Inflammatory macrophage (primary cell): Measurements from ENCODE around the gene CADM3.

Source experiments
- DNase-seq, 2 donors: peaks; one replicate each; pipeline ENCODE4 v3.0.0-alpha.2; 2020 to 2022

Gene CADM3

DNA sequence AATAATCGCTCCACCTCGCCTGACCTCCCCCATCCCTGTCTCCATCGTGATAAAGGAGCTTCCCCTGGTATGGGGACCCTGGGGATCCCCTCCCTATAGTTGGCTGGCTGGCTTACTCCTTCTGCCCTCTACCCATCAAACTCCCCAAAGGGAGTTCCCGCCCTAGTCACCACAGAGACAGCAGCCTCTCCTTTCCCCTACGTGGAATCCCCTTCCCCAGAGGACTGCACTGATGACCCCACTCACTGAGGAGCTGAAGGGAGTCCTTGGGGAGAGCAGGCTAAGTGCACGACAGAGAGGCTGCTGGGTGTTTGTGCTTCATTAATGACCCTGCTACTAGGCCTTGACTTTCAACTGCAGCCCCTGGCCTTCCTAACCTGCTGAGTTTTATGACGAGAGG lies 1.9 kb downstream of the CADM3 start:
- DNase-seq = no peak

DNA sequence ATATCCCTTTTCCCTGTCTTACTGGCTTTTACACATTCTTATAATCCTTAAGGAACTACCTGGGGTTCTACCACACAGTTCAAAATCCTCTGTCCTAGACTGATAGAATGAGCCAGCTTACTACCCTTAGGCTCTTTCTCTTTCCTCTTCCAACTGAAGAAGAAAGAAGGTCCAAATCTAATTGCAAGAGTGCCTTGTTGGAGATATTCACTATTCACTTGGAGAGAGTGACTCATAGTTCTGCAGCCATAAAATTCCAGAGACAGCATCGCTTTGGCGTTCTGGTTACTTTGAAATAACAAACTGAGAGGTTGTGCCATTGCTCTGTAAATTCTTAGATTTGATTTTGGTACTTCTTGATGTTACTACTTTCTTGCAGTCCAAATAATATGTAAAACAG lies 4.2 kb downstream of the CADM3 start:
- no peak for DNase-seq

DNA sequence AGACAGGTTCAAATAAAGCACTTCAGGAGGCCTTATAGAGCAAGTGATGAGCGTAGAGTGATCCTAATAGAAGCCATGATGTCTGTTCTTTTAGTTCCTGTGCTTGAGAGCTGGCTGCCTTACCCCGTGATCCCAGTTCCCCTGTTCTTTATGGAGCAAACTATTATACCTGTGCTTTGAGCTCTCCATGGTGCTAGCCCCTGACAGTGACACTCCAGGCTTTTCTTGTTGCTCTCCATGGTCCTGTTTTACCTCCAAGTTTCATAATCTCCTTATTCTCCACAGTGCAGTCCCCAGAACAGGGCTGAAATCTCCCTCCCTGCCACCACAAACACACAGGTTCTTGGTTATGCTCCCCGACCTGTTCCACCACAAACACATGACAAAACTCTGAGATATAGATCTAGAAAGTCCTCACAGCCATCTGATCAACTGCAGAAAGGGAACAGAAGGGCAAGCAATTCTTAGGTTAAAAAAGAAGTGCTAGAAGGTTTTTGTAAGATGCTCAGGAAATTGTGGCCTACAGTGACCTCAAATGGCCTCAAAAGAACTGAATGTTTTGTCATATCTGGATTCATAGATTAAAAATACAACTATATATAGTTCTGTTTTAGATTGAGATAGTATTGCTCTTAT lies 6.0 kb downstream of the CADM3 start:
- peak; percentile 38 to 52 for DNase-seq

DNA sequence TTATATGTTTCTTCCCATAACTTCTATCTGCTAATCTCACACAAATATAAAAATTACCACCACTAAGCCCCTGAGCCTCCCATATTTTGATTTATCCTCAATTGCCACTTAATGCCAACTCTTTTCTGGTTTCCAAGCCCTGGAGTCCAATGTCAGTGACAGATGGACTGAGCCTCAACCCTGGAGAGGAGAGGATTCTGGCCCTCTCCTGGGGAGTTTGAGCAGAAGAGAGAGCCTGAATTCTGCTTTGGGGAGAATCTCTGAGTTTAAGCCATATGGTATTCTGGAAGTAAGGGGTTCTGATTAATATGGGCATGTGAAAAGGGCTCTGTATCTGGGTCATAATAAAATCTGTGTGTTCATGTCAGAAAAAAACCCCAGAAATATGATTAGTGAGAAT lies 8.5 kb downstream of the CADM3 start:
- no peak for DNase-seq

DNA sequence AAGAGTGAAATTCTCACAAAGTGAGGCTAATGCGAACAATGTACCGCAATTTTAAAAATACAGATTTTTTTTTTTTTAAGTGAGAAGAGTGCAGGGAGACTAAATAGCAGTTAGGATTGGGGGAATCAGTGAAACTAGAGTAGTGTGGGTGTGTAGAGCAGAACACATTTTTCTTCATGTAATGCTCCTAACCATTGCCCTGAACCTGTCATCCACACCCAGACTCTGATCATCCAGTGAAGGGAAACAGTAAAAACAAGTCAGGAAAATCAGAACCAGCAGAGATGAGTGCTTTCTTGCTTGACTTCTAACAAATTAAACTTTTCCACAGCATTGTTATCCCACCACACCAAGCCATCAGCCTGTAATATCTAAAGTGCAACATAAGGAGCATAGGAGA lies 9.1 kb downstream of the CADM3 start:
- no peak for DNase-seq

DNA sequence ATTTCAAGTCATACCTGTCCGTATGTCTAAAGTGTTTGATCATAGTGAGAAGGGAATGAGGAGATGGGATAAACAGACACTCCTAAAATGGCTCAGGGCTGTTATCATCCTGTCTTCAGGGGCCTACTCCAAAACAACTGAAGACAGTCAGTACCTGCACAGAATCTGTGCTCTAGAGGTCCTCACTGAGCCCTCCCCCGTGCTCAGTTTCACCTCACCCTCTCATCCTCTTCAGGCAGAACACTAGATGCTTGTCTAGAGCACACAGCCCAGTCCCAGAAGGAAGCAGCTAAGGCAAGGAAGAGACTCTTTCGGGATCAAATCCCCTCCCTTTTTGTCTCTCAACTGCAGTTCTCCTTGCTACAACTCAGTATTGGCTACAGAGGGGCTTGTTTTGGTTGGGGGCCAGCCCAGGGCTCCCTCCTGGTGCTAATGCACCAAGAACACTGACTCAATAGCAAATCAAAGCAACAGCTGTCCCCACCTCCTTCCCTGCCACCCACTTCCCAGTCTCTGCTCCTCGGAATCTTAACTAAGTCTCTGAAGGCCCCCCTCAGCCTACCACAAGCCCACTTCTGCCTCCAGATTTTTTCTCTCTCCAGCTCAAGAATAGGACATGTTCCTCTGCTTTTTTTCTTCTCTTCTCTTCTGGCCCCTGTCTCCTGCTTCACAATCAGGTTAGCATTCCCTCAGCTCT lies 10.1 kb downstream of the CADM3 start:
- DNase-seq = no peak

DNA sequence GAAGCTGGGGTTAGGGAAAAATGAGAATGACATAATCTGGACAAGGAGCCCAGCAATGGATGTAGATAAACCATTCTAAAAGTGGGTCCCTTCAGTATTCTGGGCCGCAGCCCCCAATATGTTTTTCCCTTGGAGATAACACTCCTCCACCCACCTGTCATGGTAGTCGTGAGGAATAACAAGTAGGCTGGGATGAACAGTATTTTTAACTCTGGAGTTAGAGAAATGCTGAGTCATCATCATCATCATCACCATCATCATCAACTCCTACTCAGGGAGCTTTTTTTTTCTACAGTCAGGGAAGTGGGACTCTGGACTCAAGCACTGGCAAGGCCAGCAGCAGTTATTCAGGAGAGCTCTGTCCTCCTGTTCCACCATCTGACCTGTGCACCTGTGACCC lies 12.8 kb downstream of the CADM3 start:
- DNase-seq = no peak

DNA sequence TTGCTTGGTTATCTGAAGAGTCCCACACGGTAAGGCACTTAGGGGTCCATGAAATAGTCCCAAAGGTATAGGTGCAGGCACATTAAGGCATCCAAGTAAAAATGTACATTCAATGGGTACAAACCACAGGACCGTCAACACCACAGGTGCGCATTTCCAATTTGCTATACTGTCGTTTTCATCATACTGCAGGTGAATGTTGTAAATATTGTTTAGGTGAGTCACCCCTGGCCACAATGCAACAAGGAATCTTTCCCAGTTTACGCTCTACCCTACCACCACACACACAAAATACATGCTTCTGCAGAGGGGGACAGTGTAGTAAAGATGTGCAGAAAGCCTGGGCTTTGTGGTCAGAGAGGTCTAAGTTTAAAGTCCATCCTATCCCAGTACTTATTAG lies 13.7 kb downstream of the CADM3 start:
- no peak for DNase-seq

DNA sequence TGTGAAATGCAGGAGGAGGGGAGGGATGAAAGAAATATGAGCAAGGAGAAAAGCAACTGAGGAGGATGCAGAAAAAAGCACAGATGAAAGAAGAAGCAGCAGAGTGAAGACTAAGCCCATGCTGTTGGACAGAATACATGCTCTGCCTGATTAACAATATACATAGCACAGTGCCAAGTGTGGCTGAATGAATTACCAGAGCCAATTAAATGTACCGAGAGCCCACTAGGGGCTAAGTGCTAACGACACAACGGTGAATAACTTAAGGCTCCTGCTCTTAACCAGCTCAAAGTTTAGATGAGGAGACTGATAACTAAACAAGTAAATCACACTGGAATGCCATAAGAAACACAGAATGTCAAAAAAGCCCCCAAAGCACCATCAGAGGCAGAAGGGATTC lies 15.6 kb downstream of the CADM3 start:
- DNase-seq = no peak

DNA sequence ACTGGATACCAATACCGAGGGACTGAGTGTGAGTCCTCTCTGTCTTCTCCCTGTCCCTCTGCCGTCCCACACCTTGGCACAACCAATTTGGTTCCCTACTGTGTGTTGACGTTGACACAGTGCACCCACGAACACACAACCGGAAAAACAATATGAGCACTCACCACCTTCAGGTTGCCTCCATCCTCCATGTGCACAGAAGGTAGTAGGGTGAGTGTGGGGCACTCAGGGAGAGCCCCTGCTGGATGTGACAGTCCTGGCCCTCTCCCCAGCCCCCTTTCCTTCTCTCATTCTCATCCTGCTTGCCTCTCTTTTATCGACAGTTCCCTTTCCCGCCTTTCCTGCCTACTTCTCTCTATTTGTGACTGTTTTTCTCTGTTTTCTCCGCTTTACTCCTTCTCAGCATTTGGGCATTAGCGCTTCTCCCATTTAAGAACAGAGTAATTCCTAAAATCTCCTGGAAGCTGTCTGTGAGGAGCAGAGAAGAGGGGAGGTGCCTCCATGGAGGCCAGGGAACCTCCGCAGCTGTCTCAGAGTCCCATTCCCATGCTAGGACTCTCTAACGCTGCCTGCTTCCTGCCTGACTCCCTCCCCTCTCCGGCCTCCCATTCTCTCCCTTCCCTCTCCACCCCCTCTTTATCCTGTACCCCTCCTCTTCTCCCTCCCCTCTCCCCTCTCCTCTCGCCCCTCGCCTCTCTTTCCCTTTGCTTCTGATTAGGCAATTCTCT lies 16.4 kb downstream of the CADM3 start:
- DNase-seq = no peak

DNA sequence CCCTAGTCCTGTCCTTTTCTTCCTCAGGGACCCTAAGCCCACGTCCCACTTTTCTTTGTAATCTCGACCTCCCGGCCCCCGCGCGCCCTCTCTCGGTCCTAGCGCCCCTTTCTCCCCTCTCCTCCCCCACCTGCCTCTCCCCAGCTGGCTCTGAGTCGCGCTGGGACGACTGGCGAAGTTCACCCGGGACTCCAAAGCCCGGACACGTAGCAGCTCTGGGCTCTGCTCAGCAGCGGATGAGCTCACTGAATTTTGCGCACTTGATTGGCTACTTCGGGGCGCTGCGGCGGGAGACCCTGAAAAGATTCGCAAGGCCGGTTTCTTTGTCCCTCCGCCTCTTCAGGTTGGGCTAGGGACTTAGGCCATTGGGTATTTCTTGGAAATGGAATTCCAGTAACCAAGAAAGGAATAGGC lies 17.0 kb downstream of the CADM3 start:
- peak; percentile 47 to 48 for DNase-seq

DNA sequence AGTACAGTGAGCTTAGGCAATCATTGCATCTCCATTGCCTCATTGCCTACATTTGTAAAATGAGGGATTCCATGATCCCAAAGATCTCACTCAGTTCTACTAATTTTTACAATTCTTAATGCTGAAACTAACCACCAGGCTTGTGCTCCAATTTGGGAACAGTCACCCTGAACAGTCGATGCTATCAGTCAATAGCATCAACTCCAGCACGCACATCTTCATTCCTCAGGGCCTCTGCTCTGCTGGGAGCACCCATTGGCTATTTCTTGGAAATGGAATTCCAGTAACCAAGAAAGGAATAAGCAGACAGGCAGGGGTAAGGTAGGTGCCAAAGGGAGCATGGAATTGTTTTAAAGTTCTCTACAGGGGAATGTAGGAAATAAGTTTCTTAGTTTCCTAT lies 19.0 kb downstream of the CADM3 start:
- DNase-seq = no peak

DNA sequence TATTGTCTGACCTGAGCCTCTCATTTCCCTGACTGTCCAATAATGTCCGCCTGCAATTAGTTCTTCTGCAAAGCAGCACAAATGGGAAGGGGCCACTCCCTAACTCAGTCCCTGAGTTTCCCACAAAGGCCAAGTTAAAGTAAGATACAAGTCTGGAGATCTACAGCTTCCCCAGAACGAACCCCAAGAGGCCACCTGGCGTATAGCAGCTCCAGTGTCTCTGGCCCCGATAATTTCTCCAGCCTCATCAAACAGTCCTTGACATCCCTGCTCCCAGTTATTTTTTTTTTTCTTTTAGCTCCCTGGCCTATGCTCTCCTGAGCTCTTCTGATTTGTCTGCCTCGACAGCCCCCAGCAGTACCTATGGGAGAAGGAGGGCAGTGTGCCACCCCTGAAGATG lies 25.1 kb downstream of the CADM3 start:
- DNase-seq = no peak

DNA sequence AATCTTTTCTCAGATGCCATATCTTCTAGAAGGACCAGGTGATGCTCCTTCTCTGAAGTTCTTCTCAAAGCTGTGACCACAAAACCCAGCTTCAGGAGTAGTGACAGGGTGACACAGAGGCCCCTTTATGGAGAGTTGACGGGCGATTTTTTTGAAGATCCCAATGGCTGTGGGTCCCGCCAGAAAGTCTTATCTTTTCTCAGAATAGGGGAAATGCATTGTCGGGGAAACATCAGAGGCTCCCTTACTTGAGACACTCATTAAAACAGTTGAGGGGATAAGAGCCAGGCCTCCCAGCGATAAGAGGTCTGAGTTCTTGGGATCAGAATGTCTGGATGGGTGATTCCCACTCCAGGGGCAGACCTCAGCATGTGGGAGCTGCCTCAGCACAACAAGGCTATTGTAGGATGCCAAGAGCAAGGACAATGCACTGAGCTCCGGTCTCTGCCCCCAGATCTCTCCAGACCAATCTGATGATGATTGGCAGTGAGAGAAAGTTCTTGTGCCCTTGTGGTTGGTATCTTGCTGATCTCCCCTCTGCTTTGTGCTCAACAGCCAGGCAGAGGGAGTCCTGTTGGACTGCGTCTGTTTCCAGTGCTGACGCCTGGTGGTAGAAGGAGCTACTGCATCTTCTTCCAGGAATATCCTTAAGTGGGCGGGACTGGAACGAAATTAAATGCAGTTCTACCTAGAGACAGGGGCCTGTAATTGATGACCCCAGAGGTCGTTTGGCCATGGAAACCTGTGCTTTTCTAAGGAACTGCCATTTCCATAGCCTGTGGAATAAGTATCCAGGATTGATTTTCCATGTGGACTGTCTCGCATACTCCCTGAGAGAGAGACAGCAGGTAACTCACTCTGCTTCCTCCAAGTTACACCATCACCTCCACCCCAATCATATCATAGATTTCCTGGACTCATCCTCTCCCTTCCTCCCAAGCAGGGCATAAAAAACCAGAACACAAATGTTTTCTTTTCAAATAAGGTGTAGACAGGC lies 26.4 kb downstream of the CADM3 start:
- peak; percentile 85 to 88 for DNase-seq

DNA sequence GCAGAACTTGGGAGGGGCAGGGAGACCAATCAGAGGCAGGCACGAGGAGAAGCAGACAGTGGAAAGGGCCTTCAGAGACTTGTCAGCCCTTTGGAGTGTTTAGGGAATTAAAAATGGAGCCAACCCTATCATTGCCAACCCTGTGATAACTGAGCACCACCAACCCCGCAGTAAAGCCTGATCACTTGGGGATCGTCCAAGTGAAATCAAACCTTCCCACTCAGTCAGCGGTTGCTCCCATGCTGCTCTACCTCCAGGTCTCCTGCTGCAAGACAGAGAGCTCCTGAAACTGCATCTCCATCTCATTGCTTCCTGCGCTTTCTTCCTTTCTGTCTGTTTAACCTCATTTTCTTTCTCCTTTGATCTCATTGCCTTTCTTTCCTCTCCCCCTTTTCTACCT lies 28.5 kb downstream of the CADM3 start:
- DNase-seq = no peak

DNA sequence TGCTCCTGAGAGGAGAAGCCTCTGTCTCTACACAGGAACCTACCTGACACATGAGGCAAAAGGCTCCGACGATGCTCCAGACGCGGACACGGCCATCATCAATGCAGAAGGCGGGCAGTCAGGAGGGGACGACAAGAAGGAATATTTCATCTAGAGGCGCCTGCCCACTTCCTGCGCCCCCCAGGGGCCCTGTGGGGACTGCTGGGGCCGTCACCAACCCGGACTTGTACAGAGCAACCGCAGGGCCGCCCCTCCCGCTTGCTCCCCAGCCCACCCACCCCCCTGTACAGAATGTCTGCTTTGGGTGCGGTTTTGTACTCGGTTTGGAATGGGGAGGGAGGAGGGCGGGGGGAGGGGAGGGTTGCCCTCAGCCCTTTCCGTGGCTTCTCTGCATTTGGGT lies 29.4 kb downstream of the CADM3 start:
- DNase-seq = no peak

DNA sequence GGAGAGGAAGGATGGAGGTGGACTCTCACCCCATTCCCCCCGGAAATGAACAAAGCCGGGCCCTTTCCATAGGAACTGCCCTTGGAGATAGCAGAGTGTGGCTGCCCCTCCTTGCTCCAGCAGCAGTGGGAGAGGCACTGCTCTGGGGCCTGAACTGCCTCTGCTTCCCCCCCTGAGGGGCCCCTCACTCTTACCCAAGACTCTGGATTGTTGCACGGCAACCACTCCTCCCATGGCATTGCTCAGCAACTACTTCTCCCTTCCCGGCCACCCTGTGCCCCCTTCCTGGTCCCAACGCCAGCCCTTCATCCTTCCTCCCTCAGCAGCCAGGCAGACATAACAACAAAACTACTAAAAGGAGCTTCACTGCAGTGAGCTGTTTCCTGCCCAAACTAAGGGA lies 30.2 kb downstream of the CADM3 start:
- DNase-seq = peak in 1 of 2 donors; percentile 4

DNA sequence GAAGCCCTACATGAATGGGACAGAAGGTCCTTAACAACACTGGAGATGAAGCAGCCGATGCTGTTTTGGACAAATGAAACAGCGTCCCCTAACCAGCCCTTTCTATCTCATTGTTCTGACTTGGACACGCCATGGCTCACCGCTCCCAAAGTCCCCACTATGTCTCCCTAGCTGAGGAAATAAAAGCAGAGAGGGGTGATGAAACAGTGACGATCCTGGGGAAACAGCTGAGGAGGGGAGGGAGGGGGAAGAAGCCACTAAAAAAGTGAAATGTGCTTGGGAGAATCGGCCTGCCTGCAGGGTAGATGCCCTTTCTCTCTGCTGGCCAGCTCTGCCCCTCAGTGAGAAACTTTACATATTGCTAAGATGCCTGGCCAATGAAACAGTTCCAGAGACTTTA lies 32.2 kb downstream of the CADM3 start:
- DNase-seq = no peak

DNA sequence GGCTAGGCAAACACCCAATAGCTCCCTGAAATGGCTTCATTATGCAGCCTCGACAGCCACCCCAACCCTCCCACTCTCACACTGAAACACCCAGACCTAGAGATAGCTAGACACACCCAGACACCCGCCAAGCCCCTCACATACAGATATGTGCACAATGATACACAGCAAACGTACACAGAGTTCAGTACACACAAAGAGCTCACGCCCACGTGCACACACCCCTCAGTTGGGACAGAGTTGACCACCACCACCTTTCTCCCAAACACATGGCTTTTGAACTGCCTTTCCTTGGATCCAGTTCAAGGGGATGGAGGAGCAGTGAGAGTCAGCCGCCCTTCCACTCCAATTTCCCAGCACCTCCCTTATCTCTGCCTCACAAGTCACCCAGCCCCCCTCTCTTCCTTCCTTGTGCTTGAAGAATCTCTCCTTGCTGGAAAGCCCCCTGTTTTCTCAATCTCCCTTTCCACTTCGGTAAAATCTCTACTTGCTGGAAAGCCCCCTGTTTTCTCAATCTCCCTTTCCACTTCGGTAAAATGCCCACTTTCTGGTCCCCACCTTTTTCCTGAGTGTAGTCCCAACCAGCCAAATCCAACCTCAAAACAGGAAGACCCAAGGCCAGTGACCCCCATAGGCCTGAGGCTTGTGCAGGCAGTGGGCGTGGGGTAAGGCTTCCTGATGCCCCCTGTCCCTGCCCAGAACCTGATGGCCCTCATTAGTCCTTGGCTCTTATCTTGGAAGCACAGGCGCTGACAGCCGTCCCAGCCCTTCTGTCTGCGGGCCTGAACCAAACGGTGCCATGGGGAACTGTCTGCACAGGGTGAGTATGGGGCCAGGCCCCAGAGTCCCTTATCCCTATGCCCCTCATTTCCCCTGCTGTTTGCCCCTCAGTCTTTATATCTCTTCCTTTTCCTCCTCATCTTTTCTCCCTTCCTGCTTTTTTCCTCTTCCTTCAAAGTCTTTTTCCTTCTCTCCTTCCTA lies 33.0 kb downstream of the CADM3 start, which contains the start of gene ACKR1:
TSS of gene ACKR1 (plus strand) at position 715 of the 981 bp plus-strand sequence. CDS start at position 800, 85 bp downstream.
- no peak for DNase-seq

DNA sequence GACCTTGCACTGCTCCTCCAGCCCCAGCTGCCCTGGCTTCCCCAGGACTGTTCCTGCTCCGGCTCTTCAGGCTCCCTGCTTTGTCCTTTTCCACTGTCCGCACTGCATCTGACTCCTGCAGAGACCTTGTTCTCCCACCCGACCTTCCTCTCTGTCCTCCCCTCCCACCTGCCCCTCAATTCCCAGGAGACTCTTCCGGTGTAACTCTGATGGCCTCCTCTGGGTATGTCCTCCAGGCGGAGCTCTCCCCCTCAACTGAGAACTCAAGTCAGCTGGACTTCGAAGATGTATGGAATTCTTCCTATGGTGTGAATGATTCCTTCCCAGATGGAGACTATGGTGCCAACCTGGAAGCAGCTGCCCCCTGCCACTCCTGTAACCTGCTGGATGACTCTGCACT lies 33.8 kb downstream of the CADM3 start:
- DNase-seq = no peak

DNA sequence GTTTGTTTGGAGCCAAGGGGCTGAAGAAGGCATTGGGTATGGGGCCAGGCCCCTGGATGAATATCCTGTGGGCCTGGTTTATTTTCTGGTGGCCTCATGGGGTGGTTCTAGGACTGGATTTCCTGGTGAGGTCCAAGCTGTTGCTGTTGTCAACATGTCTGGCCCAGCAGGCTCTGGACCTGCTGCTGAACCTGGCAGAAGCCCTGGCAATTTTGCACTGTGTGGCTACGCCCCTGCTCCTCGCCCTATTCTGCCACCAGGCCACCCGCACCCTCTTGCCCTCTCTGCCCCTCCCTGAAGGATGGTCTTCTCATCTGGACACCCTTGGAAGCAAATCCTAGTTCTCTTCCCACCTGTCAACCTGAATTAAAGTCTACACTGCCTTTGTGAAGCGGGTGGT lies 34.7 kb downstream of the CADM3 start:
- DNase-seq = no peak
